ENCODE measurements around the gene RBM43. TPM values are rescaled to one million over a fixed set of nuclear protein-coding genes. Genes with fewer than 3 reads are reported as not detected.

RBM43 gene
- total and polyA plus RNA-seq, 2 of the 4 experiments (the other 2 are of a cell fraction) = 1.6 to 3.6 TPM

DNA sequence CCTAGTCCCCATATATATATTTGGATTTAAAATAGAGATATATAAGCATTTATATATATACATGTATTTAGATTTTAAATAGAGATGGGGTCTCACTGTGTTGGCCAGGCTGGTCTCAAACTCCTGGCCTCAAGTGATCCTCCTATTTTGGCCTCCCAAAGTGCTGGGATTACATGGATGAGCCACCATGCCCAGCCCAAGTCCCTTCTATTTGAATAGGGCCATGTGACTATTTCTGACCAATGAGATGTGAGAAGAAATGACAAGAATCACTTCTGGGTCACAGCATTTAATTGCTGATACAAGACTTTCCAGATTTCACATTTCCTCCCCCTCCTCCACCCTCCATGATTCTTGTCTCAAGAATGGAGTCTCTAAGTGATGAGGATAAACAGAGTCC is 6.4 kb upstream of the RBM43 start:
- no peak overlapping the region for H2BK15ac ChIP-seq (ENCODE audit: low read depth, low read length)
- no TSS peak for BruUV-seq (replicated peaks)
- no peaks in the 10 kb centered on the region for H3K27me3 ChIP-seq (ENCODE audit: control insufficient read depth, insufficient read depth, low read length)
- H2AFZ ChIP-seq (replicated peaks; ENCODE audit: low read length, poor library complexity) = no peak overlapping the region
- no peaks in the 10 kb centered on the region for H3K79me1 ChIP-seq (ENCODE audit: low read depth in 1 of 2, low read length in 2 of 2)
- no peak overlapping the region for H2AK9ac ChIP-seq (replicated peaks; ENCODE audit: low read depth, low read length, poor library complexity)
- no peak overlapping the region for H3K4me3 ChIP-seq (ENCODE audit: insufficient read depth, low read depth, low read length)
- no peak overlapping the region for H2AK5ac ChIP-seq (ENCODE audit: low read depth, low read length)
- no peak overlapping the region for H4K91ac ChIP-seq (ENCODE audit: insufficient read depth, low read depth, low read length)
- TF ChIP-seq BHLHE40 (IDR thresholded peaks at IDR 0.05; ENCODE audit: low read depth, low read length) = no peak
- TF ChIP-seq RCOR1 (IDR thresholded peaks at IDR 0.05; ENCODE audit: insufficient replicate concordance, low read length) = no peak
- TF ChIP-seq MAFK (IDR thresholded peaks at IDR 0.05; ENCODE audit: low read depth, low read length) = no peak
- no peak for TF ChIP-seq RFX5 (IDR thresholded peaks at IDR 0.05; ENCODE audit: low read depth, low read length)
- TF ChIP-seq, protein P1, sequence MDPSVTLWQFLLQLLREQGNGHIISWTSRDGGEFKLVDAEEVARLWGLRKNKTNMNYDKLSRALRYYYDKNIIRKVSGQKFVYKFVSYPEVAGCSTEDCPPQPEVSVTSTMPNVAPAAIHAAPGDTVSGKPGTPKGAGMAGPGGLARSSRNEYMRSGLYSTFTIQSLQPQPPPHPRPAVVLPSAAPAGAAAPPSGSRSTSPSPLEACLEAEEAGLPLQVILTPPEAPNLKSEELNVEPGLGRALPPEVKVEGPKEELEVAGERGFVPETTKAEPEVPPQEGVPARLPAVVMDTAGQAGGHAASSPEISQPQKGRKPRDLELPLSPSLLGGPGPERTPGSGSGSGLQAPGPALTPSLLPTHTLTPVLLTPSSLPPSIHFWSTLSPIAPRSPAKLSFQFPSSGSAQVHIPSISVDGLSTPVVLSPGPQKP (IDR thresholded peaks at IDR 0.05; ENCODE audit: borderline replicate concordance, low read depth, low read length) = no peak
- TF ChIP-seq SMC3 (IDR thresholded peaks at IDR 0.05; ENCODE audit: low read depth, low read length) = no peak
- TF ChIP-seq FOS (IDR thresholded peaks at IDR 0.05; ENCODE audit: low read depth, low read length) = no peak
- TF ChIP-seq MAZ (IDR thresholded peaks at IDR 0.05; ENCODE audit: borderline replicate concordance, low read depth, low read length) = no peak
- TF ChIP-seq POLR2A (IDR thresholded peaks at IDR 0.05; ENCODE audit: low read depth, low read length) = no peak
- TF ChIP-seq, protein P2, sequence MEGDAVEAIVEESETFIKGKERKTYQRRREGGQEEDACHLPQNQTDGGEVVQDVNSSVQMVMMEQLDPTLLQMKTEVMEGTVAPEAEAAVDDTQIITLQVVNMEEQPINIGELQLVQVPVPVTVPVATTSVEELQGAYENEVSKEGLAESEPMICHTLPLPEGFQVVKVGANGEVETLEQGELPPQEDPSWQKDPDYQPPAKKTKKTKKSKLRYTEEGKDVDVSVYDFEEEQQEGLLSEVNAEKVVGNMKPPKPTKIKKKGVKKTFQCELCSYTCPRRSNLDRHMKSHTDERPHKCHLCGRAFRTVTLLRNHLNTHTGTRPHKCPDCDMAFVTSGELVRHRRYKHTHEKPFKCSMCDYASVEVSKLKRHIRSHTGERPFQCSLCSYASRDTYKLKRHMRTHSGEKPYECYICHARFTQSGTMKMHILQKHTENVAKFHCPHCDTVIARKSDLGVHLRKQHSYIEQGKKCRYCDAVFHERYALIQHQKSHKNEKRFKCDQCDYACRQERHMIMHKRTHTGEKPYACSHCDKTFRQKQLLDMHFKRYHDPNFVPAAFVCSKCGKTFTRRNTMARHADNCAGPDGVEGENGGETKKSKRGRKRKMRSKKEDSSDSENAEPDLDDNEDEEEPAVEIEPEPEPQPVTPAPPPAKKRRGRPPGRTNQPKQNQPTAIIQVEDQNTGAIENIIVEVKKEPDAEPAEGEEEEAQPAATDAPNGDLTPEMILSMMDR (conservative IDR thresholded peaks at IDR 0.05; ENCODE audit: low read depth, low read length) = no peak
- TF ChIP-seq RAD21 (IDR thresholded peaks at IDR 0.05; ENCODE audit: low read length) = no peak
- TF ChIP-seq NFE2L2 (IDR thresholded peaks at IDR 0.05; ENCODE audit: low read depth, low read length) = no peak
- H2BK20ac ChIP-seq (ENCODE audit: low read depth, low read length) = no peak overlapping the region
- in situ Hi-C loops (cut with MboI; ENCODE audit: low sequenced_read_pairs) (loop anchor here (10.0 kb wide), 1 partner anchor 147 kb away; no protein-coding TSS in a partner anchor), dilution Hi-C loops (cut with HindIII; ENCODE audit: low sequenced_read_pairs, unreplicated experiment) (no loop called here), intact Hi-C loops (cut with micrococcal nuclease) (no loop called here)
- POLR2A ChIA-PET (ENCODE audit: unreplicated experiment) = no interaction called here
- no peak overlapping the region for H2BK5ac ChIP-seq (ENCODE audit: low read depth, low read length, poor library complexity, severe bottlenecking)
- H3K9me3 ChIP-seq (ENCODE audit: control insufficient read depth, insufficient read depth, low read length) = no peaks in the 10 kb centered on the region
- no peak overlapping the region for H4K8ac ChIP-seq (ENCODE audit: low read depth in 2 of 2, low read length in 2 of 2)
- no peak overlapping the region for H2BK120ac ChIP-seq (ENCODE audit: low read depth, low read length)
- DNase-seq (no peak), ATAC-seq (ENCODE audit: low read depth) (no peak)
- H3K36me3 ChIP-seq (ENCODE audit: control insufficient read depth, insufficient read depth, low read length) = peaks cover 2% of the 10 kb centered on the region; the same call in 1 of the 2 replicates
- H3K27ac ChIP-seq (ENCODE audit: insufficient read depth, low read length) = no peak overlapping the region
- no peak overlapping the region for H3K18ac ChIP-seq (ENCODE audit: low read depth, low read length)
- no peak overlapping the region for H3K56ac ChIP-seq (ENCODE audit: extremely low read depth, insufficient read depth, low read length)
- CTCF ChIA-PET = no interaction called here
- H4K5ac ChIP-seq (ENCODE audit: low read depth, low read length) = no peak overlapping the region
- H3K9me1 ChIP-seq (ENCODE audit: insufficient read depth, low read length) = no peaks in the 10 kb centered on the region
- no peak overlapping the region for H3K14ac ChIP-seq (replicated peaks; ENCODE audit: low read depth, low read length)
- H3K9ac ChIP-seq (ENCODE audit: low read depth, low read length) = no peak overlapping the region
- no peak overlapping the region for H3K4me2 ChIP-seq (ENCODE audit: low read depth, low read length)
- no peak overlapping the region for H3K4ac ChIP-seq (ENCODE audit: low read depth, low read length)
- H3K4me1 ChIP-seq (ENCODE audit: control insufficient read depth, insufficient read depth, low read length) = peaks cover 4% of the 10 kb centered on the region; the same call in 1 of the 2 replicates
- no peaks in the 10 kb centered on the region for H4K20me1 ChIP-seq (ENCODE audit: insufficient read depth, low read length)
- H3K23ac ChIP-seq (ENCODE audit: low read depth, low read length) = no peak overlapping the region
